B cell (primary cell): ENCODE measurements around the gene HNRNPLL. TPM values are rescaled to one million over a fixed set of nuclear protein-coding genes. Genes with fewer than 3 reads are reported as not detected.

Source experiments
- ATAC-seq: fragments of 200-7000 bp; cut with Tn5 transposase; one replicate; pipeline ENCODE4 v1.10.0; 2021; ENCODE audit warnings: low read depth, mild to moderate bottlenecking, moderate number of reproducible peaks, moderate library complexity
- CTCF ChIA-PET: fragments of 350-600 bp; sonication (Branson Sonifier 250); formaldehyde crosslinking; loops from one replicate; lab custom pipeline; 2021; ENCODE audit warnings: antibody characterized with exemption, inconsistent platforms; lab: Charles Lee
- POLR2A ChIA-PET: fragments of 350-600 bp; sonication (Branson Sonifier 250); formaldehyde crosslinking; loops from one replicate; lab custom pipeline; 2021; ENCODE audit warnings: antibody characterized with exemption; lab: Charles Lee
- DNase-seq: peaks from one replicate; pipeline ENCODE4 v3.0.0; 2013
- H2AFZ ChIP-seq: 2 replicates; pipeline ENCODE4 v1.6.1; 2012; ENCODE audit warnings: mild to moderate bottlenecking, low read depth, low read length; ENCODE audit not compliant: insufficient read depth, poor library complexity, severe bottlenecking
- H3K27ac ChIP-seq, 2 donors: 1 replicate in 1 of 2; 2 replicates in 1 of 2; pipeline ENCODE4 v1.5.1; 2012 to 2013; ENCODE audit warnings: low read length in 2 of 2, mild to moderate bottlenecking in 2 of 2, moderate library complexity in 1 of 2
- H3K27me3 ChIP-seq, 4 experiments: fragments of 200-600 bp in 1 of 4; sonication (generic) in 1 of 4; replicated peaks in 1 of 4; 1 replicate in 2 of 4; 2 replicates in 2 of 4; pipeline versions ENCODE4 v1.6.1 to v1.7.0; 2013 to 2016; ENCODE audit warnings: low read length in 3 of 4, mild to moderate bottlenecking in 2 of 4, mixed read lengths in 1 of 4, moderate library complexity in 1 of 4; ENCODE audit not compliant: insufficient read depth in 4 of 4, control insufficient read depth in 3 of 4; ENCODE audit errors: control extremely low read depth in 1 of 4
- H3K36me3 ChIP-seq, 2 experiments: replicated peaks in 1 of 2; 1 replicate in 1 of 2; 2 replicates in 1 of 2; pipeline versions ENCODE4 v1.6.1 to v1.7.1; 2013; ENCODE audit warnings: low read length in 1 of 2; ENCODE audit not compliant: insufficient read depth in 2 of 2, control insufficient read depth in 1 of 2; ENCODE audit errors: control extremely low read depth in 1 of 2, extremely low read depth in 1 of 2
- H3K4me1 ChIP-seq, 2 donors: fragments of 200-600 bp in 1 of 2; sonication (generic) in 1 of 2; 1 replicate in 1 of 2; 2 replicates in 1 of 2; pipeline versions ENCODE4 v1.5.1 to v1.6.1; 2013 to 2017; ENCODE audit warnings: low read length in 2 of 2; ENCODE audit not compliant: control insufficient read depth in 2 of 2, insufficient read depth in 2 of 2
- H3K4me2 ChIP-seq: replicated peaks from 2 replicates; pipeline ENCODE3; 2012; ENCODE audit warnings: mild to moderate bottlenecking, low read depth, low read length; ENCODE audit not compliant: poor library complexity, severe bottlenecking
- H3K4me3 ChIP-seq, 5 experiments: fragments of 200-600 bp in 1 of 5; sonication (generic) in 1 of 5; 1 replicate in 3 of 5; 2 replicates in 2 of 5; pipeline versions ENCODE4 v1.5.1 to v1.7.0; 2011 to 2016; ENCODE audit warnings: low read length in 4 of 5, mild to moderate bottlenecking in 4 of 5, low read depth in 2 of 5, control low read depth in 1 of 5, moderate library complexity in 1 of 5; ENCODE audit not compliant: insufficient read depth in 1 of 5; ENCODE audit errors: control extremely low read depth in 1 of 5, extremely low read depth in 1 of 5
- H3K79me2 ChIP-seq: fragments of 200-600 bp; sonication (generic); one replicate; pipeline ENCODE4 v1.6.0; 2016; ENCODE audit warnings: low read length; ENCODE audit not compliant: control insufficient read depth, insufficient read depth
- H3K9ac ChIP-seq: fragments of 200-600 bp; sonication (generic); 2 replicates; pipeline ENCODE4 v1.6.1; 2017; ENCODE audit warnings: mild to moderate bottlenecking, low read length, moderate library complexity
- H3K9me3 ChIP-seq, 3 donors: one replicate each; pipeline versions ENCODE4 v1.6.1 to v1.7.1; 2013; ENCODE audit warnings: low read length in 2 of 3; ENCODE audit not compliant: control insufficient read depth in 2 of 3, insufficient read depth in 1 of 3; ENCODE audit errors: control extremely low read depth in 1 of 3
- H4K20me1 ChIP-seq: 2 replicates; pipeline ENCODE4 v1.6.0; 2012; ENCODE audit warnings: mild to moderate bottlenecking, low read length; ENCODE audit not compliant: insufficient read depth, control insufficient read depth, poor library complexity, severe bottlenecking
- H3K27ac Mint-ChIP-seq: one replicate; pipeline ENCODE4 v1.8.0; 2021; ENCODE audit warnings: mixed read lengths
- H3K27me3 Mint-ChIP-seq: one replicate; pipeline ENCODE4 v1.8.0; 2021; ENCODE audit warnings: mixed read lengths
- H3K4me1 Mint-ChIP-seq: one replicate; pipeline ENCODE4 v1.8.0; 2021; ENCODE audit warnings: mixed read lengths
- H3K4me3 Mint-ChIP-seq: one replicate; pipeline ENCODE4 v1.8.0; 2021; ENCODE audit warnings: mixed read lengths
- H3K9me3 Mint-ChIP-seq: one replicate; pipeline ENCODE4 v1.8.0; 2022; ENCODE audit warnings: mixed read lengths; ENCODE audit not compliant: insufficient read depth
- EZH2 ChIP-seq: IDR thresholded peaks from 2 replicates; pipeline ENCODE4 v1.6.1; 2012; ENCODE audit warnings: borderline replicate concordance, low read depth, mild to moderate bottlenecking, moderate library complexity, low read length; ENCODE audit not compliant: insufficient read depth, poor library complexity, severe bottlenecking
- WGBS: methylation state at CpG from one replicate; pipeline ENCODE4 v1.1.5; 2013; ENCODE audit warnings: missing lambda C conversion rate; ENCODE audit not compliant: insufficient coverage; 5-methylcytosine and 5-hydroxymethylcytosine counted together
- intact Hi-C: fragments of 100-400 bp; cut with micrococcal nuclease; formaldehyde crosslinking; loops from one replicate; pipeline ENCODE4 v1.10.0; 2022
- polyA plus RNA-seq: library from polyadenylated mRNA; depleted of rRNA; stranded (reverse); fragments of >200 nt; gene quantifications from 2 replicates; pipeline ENCODE4 v1.2.3, GENCODE V29; 2012
- total RNA-seq, 2 donors: library from RNA; stranded (reverse); fragments of 120-200 nt in 1 of 2; gene quantifications; 1 replicate in 1 of 2; 2 replicates in 1 of 2; pipeline versions ENCODE4 v1.2.3 to v1.2.4, GENCODE V29; 2013 to 2022
- TF ChIP-seq, protein P1 (sequence below): fragments of 200-600 bp; IDR thresholded peaks from one replicate; pipeline ENCODE4 v1.8.0; 2022; ENCODE audit warnings: antibody characterized with exemption, mild to moderate bottlenecking

HNRNPLL gene
- total and polyA plus RNA-seq, 2 donors (not counting 1 experiment from before 2014, with no cell fraction given), result 2.1 to 6.7 TPM

GRCh38 chr2:38583524-38583923 is 19.2 kb downstream of the HNRNPLL start:
- ATAC-seq, result no peak
- Histone ChIP-seq H3K4me3 (no peak overlapping the region), H4K20me1 (no peaks in the 10 kb centered on the region), H2AFZ (no peak overlapping the region), H3K36me3 (no peaks in the 10 kb centered on the region), H3K79me2 (no peaks in the 10 kb centered on the region), H3K9me3 (peaks cover 0 to 1% (median 0%) of the 10 kb centered on the region in 3 donors), H3K27ac (no peak overlapping the region), H3K4me1 (no peaks in the 10 kb centered on the region), H3K4me2 (no peak overlapping the region), H3K27me3 (peaks cover 0 to 6% (median 2%) of the 10 kb centered on the region in 4 experiments), H3K9ac (no peak overlapping the region)
- TF ChIP-seq, protein P1, sequence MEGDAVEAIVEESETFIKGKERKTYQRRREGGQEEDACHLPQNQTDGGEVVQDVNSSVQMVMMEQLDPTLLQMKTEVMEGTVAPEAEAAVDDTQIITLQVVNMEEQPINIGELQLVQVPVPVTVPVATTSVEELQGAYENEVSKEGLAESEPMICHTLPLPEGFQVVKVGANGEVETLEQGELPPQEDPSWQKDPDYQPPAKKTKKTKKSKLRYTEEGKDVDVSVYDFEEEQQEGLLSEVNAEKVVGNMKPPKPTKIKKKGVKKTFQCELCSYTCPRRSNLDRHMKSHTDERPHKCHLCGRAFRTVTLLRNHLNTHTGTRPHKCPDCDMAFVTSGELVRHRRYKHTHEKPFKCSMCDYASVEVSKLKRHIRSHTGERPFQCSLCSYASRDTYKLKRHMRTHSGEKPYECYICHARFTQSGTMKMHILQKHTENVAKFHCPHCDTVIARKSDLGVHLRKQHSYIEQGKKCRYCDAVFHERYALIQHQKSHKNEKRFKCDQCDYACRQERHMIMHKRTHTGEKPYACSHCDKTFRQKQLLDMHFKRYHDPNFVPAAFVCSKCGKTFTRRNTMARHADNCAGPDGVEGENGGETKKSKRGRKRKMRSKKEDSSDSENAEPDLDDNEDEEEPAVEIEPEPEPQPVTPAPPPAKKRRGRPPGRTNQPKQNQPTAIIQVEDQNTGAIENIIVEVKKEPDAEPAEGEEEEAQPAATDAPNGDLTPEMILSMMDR, result no peak
- TF ChIP-seq EZH2, result no peak
- no CpG with 5 or more reads among the region's 3 CpGs for WGBS
- ChIA-PET CTCF (interaction anchor here (0.8 to 5.5 kb wide), 7 partner anchors 11 to 268 kb away, joined by 3 to 85 read pairs (median 3); no protein-coding TSS in a partner anchor), POLR2A (no interaction called here)
- Mint-ChIP-seq H3K27me3 (peaks cover 21% of the 10 kb centered on the region), H3K4me1 (no peaks in the 10 kb centered on the region), H3K27ac (no peak overlapping the region), H3K4me3 (no peak overlapping the region), H3K9me3 (no peaks in the 10 kb centered on the region)
- no peak for DNase-seq
- intact Hi-C loops, result loop anchor here (5.0 to 10.0 kb wide), 2 partner anchors 269 to 644 kb away; no protein-coding TSS in a partner anchor
